ENCODE data around the gene NISCH.

NISCH gene

DNA sequence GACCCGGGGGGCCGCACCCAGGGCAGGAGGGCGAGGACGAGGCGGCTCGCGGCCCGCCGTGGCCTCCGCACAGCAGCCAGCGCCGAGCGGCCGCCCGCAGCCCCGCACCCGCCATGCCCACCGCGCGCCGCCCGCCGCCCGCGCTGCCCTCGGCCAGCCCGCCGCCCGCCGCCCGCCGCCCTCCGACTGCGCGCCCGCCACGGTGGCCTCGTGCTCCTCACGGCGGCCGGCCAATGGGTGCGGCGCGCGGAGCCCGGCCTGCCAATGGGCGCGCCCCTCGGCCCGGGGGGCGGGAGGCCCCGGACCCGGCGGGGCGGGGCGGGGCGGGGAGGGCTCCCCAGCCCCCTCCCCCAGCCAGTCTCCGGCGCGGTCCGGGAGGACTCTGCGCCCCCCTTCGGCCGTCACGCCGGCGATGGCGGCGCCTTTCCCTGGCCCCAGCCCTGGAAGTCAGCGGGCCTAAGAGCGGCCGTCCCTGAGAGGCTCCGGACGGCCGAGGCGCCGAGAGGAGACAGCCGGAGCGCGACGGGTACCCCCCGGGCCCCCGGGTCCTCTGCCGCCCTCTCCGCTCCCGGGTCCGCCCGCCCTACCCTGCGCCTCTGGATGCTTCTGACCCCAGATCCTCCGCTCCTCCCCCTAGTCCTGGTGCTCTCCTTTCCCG, 78.3 kb downstream of the NISCH start, which contains the start of gene NT5DC2:
NT5DC2 (minus strand) TSS at position 235 of the 658 bp plus-strand sequence; CDS start at position 115, 120 bp downstream.
- peak within 1 kb of the TSS; percentile 66 for H3K27ac ChIP-seq (ENCODE audit: low read depth, low read length)
- peaks cover 28% of the 10 kb centered on the region for H3K4me1 ChIP-seq (ENCODE audit: control insufficient read depth, insufficient read depth, low read length)
- peak within 1 kb of the TSS; percentile 65 for H3K9ac ChIP-seq (ENCODE audit: low read depth, low read length)
- H3K9me3 ChIP-seq (ENCODE audit: control insufficient read depth, insufficient read depth, low read length) = no peaks in the 10 kb centered on the region
- peaks cover 20% of the 10 kb centered on the region for H3K36me3 ChIP-seq (ENCODE audit: control insufficient read depth, insufficient read depth, low read length)
- no peaks in the 10 kb centered on the region for H3K27me3 ChIP-seq (ENCODE audit: control insufficient read depth, insufficient read depth, low read length)
- peak within 1 kb of the TSS; percentile 78 for H3K4me3 ChIP-seq (ENCODE audit: low read depth, low read length)

DNA sequence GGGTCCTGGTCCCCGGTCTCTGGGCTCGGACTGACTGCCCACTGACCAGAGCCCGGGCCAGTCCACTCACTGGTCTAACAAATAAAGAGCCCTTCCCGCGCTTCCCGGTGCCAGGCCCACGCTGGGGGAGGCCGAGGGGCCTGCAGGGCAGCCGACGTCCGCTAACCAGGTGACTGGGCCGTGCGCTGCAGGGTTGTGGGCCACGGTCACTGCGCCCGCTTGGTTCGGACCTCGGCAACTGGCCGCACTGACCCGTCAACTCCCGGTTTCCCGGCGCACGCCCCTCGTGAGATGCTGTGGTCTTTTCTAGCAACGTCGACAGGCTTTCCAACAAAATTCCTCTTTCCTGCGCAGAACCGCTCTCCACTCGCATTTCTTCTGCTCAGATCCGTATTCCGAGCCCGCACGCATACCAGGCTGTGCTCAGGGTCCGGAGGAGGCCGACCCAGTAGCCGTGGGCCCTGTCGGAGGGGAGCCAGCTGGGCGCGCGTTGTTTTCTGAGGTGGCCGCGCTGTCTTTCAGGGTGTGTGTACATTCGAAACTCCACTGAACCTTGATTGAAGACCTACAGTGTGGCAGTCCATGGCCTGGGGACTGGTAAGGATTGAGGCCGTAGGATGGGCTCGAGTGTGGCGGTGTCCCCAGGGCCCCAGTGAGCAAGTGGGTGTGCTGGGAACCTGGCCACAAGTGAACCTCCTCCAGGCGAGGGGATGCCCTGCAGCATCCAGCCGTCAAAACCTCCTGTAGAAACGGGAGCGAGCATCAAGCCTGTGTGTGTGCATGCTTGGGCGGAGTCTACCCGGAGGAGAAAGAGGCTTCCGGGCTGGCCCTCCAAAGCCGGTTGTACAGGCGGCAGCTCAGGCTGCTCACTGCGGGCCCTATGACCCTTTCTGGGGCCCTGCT, 79.1 kb downstream of the NISCH start:
- peaks cover 30% of the 10 kb centered on the region for H3K4me1 ChIP-seq (ENCODE audit: control insufficient read depth, insufficient read depth, low read length)
- H3K27ac ChIP-seq (ENCODE audit: low read depth, low read length) = peak overlapping the region; percentile 66
- H3K4me3 ChIP-seq (ENCODE audit: low read depth, low read length) = peak overlapping the region; percentile 68
- no peaks in the 10 kb centered on the region for H3K27me3 ChIP-seq (ENCODE audit: control insufficient read depth, insufficient read depth, low read length)
- no peaks in the 10 kb centered on the region for H3K9me3 ChIP-seq (ENCODE audit: control insufficient read depth, insufficient read depth, low read length)
- peaks cover 15% of the 10 kb centered on the region for H3K36me3 ChIP-seq (ENCODE audit: control insufficient read depth, insufficient read depth, low read length)
- H3K9ac ChIP-seq (ENCODE audit: low read depth, low read length) = peak overlapping the region; percentile 25; the same call in 1 of the 2 replicates

DNA sequence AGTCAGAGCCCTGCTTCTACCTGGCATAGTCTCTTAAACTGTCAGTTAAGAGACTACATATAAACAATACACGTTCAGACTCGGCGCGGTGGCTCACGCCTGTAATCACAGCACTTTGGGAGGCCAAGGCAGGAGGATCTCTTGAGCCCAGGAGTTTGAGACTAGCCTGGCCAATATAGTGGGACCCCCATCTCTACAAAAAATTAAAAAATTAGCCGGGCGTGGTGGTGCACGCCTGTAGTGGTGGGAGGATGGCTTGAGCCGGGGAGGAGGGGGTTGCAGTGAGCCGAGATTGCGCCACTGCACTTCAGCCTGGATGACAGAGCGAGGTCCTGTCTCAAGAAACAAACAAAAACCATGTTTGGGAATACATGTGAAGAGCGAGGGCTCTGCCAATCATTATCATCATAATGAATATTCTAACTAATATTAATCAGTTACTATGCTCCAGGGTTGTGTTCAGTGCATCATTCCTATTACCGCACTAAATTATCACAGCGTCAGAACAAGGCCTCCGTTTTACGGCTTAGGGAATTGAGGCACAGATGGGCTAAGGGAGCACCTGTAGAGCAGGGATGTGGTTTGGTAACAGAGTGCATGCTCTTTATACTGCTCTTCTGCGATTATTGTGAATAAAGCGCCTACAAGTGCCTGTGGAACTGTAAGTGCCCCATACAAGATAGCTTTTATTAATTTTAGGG, 80.2 kb downstream of the NISCH start:
- no peak overlapping the region for H3K27ac ChIP-seq (ENCODE audit: low read depth, low read length)
- H3K36me3 ChIP-seq (ENCODE audit: control insufficient read depth, insufficient read depth, low read length) = peaks cover 22% of the 10 kb centered on the region
- no peaks in the 10 kb centered on the region for H3K9me3 ChIP-seq (ENCODE audit: control insufficient read depth, insufficient read depth, low read length)
- no peaks in the 10 kb centered on the region for H3K27me3 ChIP-seq (ENCODE audit: control insufficient read depth, insufficient read depth, low read length)
- peaks cover 30% of the 10 kb centered on the region for H3K4me1 ChIP-seq (ENCODE audit: control insufficient read depth, insufficient read depth, low read length)
- H3K4me3 ChIP-seq (ENCODE audit: low read depth, low read length) = peak overlapping the region; percentile 18; the same call in 1 of the 2 replicates
- no peak overlapping the region for H3K9ac ChIP-seq (ENCODE audit: low read depth, low read length)

DNA sequence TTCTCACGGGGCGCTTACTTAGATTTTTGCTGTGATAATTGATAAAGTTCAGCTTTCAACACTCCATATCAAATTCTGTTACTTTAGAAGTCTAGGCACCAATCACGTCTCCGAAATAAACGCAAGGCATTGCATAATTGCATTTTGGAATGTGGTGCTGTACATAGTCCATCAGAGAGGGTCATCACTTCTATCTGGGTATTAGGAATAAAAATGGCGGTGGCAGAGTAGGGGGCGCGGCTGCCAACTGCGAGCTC, 80.6 kb downstream of the NISCH start:
- Histone ChIP-seq H3K4me1 (ENCODE audit: control insufficient read depth, insufficient read depth, low read length) (peaks cover 30% of the 10 kb centered on the region), H3K9me3 (ENCODE audit: control insufficient read depth, insufficient read depth, low read length) (no peaks in the 10 kb centered on the region), H3K4me3 (ENCODE audit: low read depth, low read length) (peak overlapping the region; percentile 18; the same call in 1 of the 2 replicates), H3K27me3 (ENCODE audit: control insufficient read depth, insufficient read depth, low read length) (no peaks in the 10 kb centered on the region), H3K9ac (ENCODE audit: low read depth, low read length) (no peak overlapping the region), H3K27ac (ENCODE audit: low read depth, low read length) (no peak overlapping the region), H3K36me3 (ENCODE audit: control insufficient read depth, insufficient read depth, low read length) (peaks cover 24% of the 10 kb centered on the region)

DNA sequence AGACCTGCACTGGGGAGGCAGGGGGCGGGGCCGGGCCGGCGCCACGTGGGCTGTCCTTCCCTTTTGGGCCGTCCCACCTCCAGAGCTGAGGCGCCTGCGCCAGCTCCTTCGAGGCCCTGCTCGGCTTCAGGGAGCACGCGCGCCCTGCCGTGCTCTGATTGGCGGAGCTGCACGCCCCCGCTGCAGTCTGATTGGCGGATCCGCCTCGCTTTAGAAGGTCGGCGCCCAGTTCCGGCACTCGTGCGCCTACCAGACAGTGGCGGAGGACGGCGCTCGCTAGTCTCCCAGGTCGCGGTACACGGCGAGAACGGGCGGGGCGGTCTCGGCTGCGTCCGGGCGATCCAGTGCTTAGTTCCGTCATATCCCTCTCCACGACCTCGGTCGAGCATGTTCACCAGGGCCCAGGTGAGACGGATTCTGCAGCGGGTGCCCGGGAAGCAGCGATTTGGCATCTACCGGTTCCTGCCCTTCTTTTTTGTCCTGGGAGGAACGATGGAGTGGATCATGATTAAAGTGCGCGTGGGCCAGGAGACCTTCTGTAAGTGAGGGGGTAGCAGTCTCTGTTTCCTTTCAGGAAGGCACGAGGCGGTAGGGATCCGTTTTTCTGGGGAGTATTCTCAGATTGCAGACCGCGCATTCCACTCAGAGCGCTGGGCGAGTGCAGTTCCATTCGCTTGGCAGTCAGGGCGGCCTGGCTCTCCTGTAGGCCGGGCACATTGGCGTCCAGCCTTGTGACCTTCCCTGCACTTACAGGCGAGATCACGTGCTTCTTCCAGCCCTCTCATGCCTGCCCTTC, 81.2 kb downstream of the NISCH start, which contains the start of gene UQCC5:
UQCC5 (plus strand) TSS at position 237 of the 796 bp plus-strand sequence; CDS start at position 388, 151 bp downstream.
- Histone ChIP-seq H3K27me3 (ENCODE audit: control insufficient read depth, insufficient read depth, low read length) (no peaks in the 10 kb centered on the region), H3K4me1 (ENCODE audit: control insufficient read depth, insufficient read depth, low read length) (peaks cover 30% of the 10 kb centered on the region), H3K9me3 (ENCODE audit: control insufficient read depth, insufficient read depth, low read length) (no peaks in the 10 kb centered on the region), H3K4me3 (ENCODE audit: low read depth, low read length) (peak within 1 kb of the TSS; percentile 88), H3K9ac (ENCODE audit: low read depth, low read length) (peak within 1 kb of the TSS; percentile 85), H3K27ac (ENCODE audit: low read depth, low read length) (peak within 1 kb of the TSS; percentile 92), H3K36me3 (ENCODE audit: control insufficient read depth, insufficient read depth, low read length) (peaks cover 30% of the 10 kb centered on the region)

DNA sequence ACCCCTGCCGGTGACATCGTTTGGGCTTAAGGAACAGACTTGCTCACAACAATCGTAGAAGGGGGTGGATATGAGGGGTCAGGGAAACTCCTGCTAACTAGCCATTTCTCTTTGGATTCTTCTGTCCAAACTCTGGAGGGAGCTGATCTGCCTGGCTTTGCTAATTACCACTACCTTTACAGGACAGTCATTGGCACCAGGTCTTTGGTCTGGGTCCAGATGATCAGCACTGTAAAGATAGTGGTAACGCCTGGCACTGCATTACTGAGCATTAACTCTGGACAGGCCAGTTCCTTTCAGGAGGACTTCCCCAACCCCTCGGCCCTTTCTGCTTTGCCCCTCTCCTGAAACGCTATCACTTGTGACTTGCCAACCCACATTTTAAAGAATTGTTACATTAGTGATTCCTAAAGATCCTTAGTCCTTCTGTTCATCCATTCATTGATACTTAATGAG, 81.8 kb downstream of the NISCH start:
- H3K36me3 ChIP-seq (ENCODE audit: control insufficient read depth, insufficient read depth, low read length) = peaks cover 27% of the 10 kb centered on the region
- H3K4me1 ChIP-seq (ENCODE audit: control insufficient read depth, insufficient read depth, low read length) = peaks cover 25% of the 10 kb centered on the region
- H3K4me3 ChIP-seq (ENCODE audit: low read depth, low read length) = peak overlapping the region; percentile 88
- no peaks in the 10 kb centered on the region for H3K9me3 ChIP-seq (ENCODE audit: control insufficient read depth, insufficient read depth, low read length)
- H3K27ac ChIP-seq (ENCODE audit: low read depth, low read length) = peak overlapping the region; percentile 92
- H3K27me3 ChIP-seq (ENCODE audit: control insufficient read depth, insufficient read depth, low read length) = no peaks in the 10 kb centered on the region
- H3K9ac ChIP-seq (ENCODE audit: low read depth, low read length) = peak overlapping the region; percentile 85

DNA sequence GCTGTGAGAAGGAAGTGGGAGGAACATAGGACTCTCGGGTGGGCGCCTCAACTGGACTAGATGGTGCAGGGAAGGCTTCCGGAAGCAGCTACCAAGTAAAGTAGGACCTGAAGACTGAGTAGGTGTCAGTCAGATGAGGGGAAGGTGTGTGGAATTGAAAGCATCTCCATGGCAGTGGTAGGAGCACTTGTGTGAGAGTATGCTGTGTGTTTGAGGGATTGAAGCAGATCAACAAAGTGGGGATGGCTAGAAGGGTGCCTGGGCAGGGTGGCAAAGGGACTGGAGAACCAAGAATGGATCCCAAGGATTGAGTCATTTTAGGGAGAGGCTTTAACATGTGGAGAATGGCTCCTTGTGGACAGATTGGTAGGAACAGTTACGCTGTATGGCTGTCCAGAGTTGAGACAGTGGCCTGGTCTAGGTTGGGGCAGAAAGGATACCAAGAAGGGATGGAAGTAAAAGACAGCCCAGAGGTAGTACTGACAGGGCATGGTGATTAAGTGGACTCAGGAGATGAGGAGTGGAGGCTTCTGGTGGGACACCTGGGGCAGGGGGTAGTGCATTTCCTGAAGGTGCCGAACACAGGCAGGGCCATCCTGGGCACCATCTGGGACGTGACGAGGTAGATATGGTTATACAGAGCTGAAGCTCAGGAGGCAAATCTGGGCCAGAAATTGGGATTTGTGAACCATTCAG, 82.5 kb downstream of the NISCH start:
- no peaks in the 10 kb centered on the region for H3K9me3 ChIP-seq (ENCODE audit: control insufficient read depth, insufficient read depth, low read length)
- peak overlapping the region; percentile 88 for H3K4me3 ChIP-seq (ENCODE audit: low read depth, low read length)
- H3K4me1 ChIP-seq (ENCODE audit: control insufficient read depth, insufficient read depth, low read length) = peaks cover 21% of the 10 kb centered on the region
- H3K9ac ChIP-seq (ENCODE audit: low read depth, low read length) = no peak overlapping the region
- H3K36me3 ChIP-seq (ENCODE audit: control insufficient read depth, insufficient read depth, low read length) = peaks cover 27% of the 10 kb centered on the region
- H3K27me3 ChIP-seq (ENCODE audit: control insufficient read depth, insufficient read depth, low read length) = no peaks in the 10 kb centered on the region
- H3K27ac ChIP-seq (ENCODE audit: low read depth, low read length) = no peak overlapping the region

DNA sequence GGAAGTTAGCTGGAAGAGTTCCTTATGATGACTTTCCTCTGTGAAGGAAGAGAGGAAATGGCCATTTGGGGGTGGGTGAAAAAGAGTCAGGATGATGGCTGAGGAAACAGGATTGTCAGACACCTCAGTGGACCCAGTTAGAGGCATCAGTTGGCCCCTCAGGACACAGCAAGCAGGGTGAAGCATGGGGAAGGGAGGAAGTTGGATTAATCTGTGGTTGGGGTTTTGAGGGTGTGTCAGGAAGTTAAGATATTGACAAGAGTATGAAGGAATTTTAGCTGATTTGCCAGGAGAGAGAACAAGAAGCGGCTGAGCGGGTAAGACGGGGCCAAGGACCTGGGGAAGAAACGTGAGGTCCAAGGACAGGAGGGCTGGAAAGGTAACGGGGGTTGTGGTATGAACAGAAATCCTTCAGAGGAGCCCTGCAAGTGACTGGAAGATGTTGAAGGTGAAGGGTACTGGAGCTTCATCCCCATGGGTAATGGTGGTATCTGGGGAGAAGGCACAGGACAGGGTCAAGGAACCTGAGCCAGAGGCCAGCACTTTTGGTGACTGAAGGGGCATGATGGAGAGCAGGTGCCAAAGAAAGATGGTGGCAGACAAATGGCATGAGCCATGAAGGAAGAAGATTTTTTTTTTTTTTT, 83.7 kb downstream of the NISCH start:
- Histone ChIP-seq H3K4me3 (ENCODE audit: low read depth, low read length) (no peak overlapping the region), H3K27me3 (ENCODE audit: control insufficient read depth, insufficient read depth, low read length) (no peaks in the 10 kb centered on the region), H3K4me1 (ENCODE audit: control insufficient read depth, insufficient read depth, low read length) (peaks cover 21% of the 10 kb centered on the region), H3K9ac (ENCODE audit: low read depth, low read length) (no peak overlapping the region), H3K9me3 (ENCODE audit: control insufficient read depth, insufficient read depth, low read length) (no peaks in the 10 kb centered on the region), H3K27ac (ENCODE audit: low read depth, low read length) (no peak overlapping the region), H3K36me3 (ENCODE audit: control insufficient read depth, insufficient read depth, low read length) (peaks cover 27% of the 10 kb centered on the region)

DNA sequence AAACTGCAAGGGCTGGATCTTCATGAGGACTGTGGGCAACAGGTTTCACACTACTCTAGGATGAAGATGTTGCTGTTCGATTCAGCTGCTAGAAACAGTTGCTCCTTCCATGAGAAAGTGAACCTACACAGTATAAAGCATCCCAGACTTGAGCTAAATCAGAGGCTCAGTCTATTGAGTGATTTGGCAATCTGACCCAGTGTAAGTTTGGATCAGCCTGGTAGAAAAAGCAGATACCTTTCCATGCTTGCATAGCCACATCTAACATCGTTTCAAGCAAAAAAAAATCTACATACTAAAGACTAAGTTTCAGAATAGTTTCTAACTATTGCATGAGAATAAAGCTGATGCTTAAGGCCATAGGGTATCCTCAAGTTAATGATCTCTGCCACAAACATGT, 85.6 kb downstream of the NISCH start:
- H3K27me3 ChIP-seq (ENCODE audit: control insufficient read depth, insufficient read depth, low read length) = no peaks in the 10 kb centered on the region

More for the DNA sequence above, 85.6 kb downstream of the NISCH start:
- H3K4me1 ChIP-seq (ENCODE audit: control insufficient read depth, insufficient read depth, low read length) = peaks cover 14% of the 10 kb centered on the region; the same call in 1 of the 2 replicates
- no peaks in the 10 kb centered on the region for H3K9me3 ChIP-seq (ENCODE audit: control insufficient read depth, insufficient read depth, low read length)
- H3K9ac ChIP-seq (ENCODE audit: low read depth, low read length) = no peak overlapping the region
- H3K4me3 ChIP-seq (ENCODE audit: low read depth, low read length) = no peak overlapping the region
- H3K36me3 ChIP-seq (ENCODE audit: control insufficient read depth, insufficient read depth, low read length) = peaks cover 32% of the 10 kb centered on the region
- H3K27ac ChIP-seq (ENCODE audit: low read depth, low read length) = no peak overlapping the region

Data from HUES48 (cell line).